Measurements from ENCODE around the gene SLC25A51.

DNA sequence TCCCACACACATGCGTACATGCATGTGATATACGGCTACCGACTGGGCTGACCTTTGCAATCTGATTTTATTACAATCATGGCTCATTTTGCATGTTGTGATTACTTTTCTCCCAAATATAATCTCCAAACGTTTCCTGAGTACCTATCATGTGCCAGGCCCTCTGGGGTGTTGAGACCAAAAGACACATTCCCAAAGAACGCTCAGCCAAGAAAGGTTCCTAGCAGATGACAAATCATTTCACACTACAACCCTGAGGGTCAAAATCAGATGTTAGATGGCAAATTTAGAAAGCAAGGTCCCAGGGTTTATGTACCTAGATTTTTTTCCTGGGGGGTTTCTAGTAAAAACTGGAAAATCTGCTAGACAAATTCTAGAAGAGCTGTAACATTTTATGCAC lies 32.4 kb upstream of the SLC25A51 start:
- TF ChIP-seq ZNF274 (IDR thresholded peaks at IDR 0.05; ENCODE audit: low read depth, low read length) (no peak), YY1 (IDR thresholded peaks at IDR 0.05; ENCODE audit: insufficient read depth, insufficient read length) (no peak)

All from NT2/D1 (cell line).